Putamen (tissue), 1 donor: ENCODE measurements around the gene UCP2.
"Not testable (repeated sequence)": the region's sequence is repeated elsewhere in the genome, so short reads cannot be mapped to it uniquely, and the experiment has no call there.

Experiments used
- DNase-seq: peaks from one replicate; pipeline ENCODE4 v3.0.0-alpha.2; 2016; ENCODE audit warnings: low spot score

UCP2 gene

DNA sequence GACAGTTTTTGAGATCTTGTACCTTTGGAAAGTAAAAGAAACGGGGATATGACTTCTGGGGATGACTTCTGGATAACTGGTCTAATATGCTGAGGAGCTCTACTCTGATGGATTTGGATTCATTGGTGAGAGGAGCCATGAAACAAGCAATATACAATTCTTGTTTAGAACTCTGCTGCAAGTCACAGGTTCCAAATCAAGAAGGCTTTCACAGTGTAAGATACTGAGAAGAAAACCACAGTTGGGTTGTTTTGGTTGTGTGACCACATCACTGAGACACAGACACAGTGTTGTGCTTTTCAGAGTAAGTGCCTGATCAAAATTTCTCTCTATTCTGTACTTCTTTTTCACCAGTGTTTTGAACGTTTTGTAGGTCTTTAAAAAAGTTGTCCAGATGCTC is 13.1 kb upstream of the UCP2 start:
- DNase-seq = no peak

- no peak for DNase-seq
Measured at GRCh38 chr11:73995247-73995646, 12.6 kb upstream of the UCP2 start.

- no peak for DNase-seq
Measured at GRCh38 chr11:73991471-73992006, 8.9 kb upstream of the UCP2 start.

DNA sequence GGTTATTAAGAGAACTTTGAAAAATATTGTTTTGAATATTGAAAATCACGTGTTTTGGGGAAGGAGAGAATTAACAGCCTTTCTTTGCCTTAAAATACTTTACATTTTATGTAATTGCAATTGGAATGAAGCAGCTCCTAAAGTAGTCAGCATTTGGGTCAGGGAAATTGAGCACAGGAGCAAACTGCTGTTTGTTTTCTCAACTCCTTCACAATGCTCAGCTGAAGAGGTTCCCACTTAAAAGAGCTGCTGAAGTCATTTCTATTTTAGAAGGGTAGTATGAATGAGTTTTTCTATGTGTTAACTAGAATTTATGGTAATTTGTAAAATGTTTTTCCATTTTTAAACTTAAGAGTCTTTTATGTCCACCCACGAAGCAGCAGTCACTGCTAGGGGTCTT is 8.1 kb upstream of the UCP2 start:
- no peak for DNase-seq

DNA sequence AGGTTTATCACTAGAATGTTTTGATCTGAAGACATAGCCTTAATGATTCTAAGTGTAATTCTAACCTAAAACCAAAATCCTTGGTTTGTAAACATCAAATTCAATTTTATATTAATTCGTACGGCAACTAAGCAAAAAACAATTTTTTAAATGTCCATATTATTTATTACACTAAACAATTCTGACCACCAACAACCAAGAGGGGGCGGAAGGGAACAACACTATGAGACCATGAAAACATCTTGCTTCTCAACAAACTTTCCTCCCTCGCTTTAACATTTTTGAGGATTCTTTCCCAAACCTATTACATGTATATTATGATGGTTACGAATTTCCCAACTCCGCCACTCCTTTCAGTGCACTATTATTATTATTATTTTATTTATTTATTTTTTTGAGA is 6.5 kb upstream of the UCP2 start:
- no peak for DNase-seq

DNA sequence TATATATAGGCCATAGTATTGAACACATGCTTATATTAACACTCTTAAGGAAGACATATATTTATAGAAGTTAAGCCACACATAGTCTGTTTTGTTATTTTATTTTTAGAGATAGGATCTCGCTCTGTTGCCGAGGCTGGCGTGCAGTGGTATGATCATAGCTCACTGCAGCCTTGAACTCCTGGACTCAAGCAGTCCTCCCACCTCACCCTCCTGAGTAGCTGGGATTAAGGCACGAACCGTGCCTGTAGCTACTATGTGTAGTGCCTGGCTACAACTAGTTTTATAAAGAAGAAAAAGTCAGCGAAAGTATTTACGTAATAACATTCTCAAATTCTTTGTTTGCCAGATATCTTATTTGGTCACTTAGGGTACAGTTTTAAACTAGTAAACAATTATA is 5.6 kb upstream of the UCP2 start:
- no peak for DNase-seq

- DNase-seq = not testable (repeated sequence)
Measured at GRCh38 chr11:73985661-73986060, 3.0 kb upstream of the UCP2 start.

GRCh38 chr11:73983741-73984538 is 1.3 kb upstream of the UCP2 start:
- DNase-seq = no peak

DNA sequence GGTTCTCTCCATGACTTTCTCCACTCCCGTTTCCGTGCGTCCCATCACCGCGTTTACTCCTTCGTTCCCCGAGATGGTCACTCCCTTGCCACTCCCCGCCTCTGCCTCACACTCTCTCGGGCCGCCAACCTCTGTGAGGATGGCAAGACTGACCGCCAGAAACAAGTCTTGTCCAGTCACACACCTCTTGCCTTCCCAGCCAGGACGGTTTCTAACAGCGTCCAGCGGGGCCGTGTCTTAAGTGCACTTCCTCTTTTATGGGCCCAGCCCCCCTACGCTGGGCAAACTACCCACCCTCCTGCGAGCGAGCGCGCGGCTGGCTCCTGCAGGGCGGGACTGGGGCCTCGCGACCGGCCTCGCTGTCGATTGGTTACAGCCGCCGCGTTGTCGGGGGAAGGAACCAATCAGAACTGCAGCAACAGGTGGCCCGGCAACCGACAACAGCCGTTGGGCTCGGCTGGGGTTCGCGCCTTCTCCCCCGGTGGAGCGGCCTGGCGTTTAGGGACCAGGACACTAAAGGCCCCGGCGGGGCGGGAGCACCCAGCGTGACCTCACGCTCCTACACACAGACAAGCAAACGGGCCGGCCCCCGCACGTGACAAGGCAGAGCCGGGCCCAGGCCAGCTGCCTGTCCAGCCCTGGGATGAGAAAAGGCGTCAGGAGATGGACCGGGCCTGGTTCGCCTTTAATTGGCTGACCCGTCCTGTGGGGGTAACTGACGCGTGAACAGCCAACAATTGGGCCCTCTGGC is 522 bp upstream of the UCP2 start:
- DNase-seq = peak; percentile 94

GRCh38 chr11:73981051-73981805 is 1.4 kb downstream of the UCP2 start:
- no peak for DNase-seq

DNA sequence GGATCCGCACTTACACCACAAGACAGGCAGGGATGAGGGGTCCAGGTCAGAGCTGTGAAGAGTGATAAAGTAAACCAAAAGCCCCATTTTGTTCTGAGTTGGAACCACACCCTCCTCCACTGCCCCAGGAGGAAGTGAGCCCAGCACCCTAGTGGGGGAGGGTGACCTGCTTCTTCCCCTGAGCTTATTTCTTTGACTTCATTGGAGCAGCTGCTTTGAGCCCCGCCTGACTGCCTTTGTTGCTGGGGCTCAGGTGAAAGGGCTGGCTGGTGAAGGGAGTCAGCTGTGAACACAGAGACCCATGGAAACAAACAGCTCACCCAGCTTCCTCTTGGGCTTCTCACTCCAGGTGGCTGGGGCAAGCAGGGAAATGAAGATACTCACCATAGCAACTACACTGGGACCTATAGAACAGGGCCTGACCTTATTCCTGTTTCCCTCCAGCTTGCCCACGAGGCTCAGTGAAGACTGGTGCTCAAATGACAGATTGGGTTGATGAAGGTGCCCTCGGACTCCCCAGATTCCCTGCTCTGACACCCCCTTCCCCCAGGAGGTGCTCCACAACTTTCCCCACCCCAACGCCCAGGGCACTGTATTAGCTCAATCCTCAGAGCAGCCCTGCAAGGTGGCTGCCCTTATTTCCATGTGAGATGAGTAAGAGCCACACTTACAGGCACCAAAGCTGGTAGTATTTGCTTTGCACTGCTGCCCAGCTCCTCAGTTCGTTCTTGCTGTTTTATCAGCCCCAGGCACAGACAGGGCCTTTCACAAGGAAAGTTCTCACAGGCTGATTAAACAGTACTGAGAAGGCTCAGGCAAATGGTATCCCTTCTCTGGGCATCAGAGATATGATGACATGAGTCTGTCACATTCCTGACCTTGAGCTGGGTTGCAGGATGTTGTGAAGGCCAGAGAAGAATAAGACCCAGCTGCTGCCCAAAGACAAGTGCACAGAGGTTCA is 2.4 kb downstream of the UCP2 start:
- DNase-seq = no peak

DNA sequence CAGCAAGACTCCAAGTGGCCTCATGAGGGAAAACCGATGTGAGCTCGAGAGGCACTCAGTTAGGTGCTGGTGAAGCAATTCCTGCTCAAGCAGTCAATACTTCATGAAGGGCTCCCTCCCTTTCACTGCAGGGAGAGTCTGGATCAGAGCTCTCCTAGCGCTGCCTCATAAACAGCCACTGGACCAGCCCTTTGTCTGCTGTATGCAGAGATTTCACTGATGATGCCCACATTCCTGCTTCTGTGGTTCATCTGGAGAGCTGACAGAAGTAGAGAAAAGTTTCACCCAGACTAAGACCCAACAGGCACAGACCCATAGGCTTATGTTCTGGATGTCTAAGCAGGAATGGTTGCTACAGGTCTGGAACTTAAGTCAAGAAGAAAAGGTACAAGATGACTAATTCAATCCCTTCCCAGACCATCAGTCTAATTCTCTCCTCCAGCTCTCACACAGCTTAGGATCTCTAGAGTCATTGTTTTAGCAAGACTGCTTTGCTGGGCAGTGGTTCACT is 4.0 kb downstream of the UCP2 start:
- no peak for DNase-seq

DNA sequence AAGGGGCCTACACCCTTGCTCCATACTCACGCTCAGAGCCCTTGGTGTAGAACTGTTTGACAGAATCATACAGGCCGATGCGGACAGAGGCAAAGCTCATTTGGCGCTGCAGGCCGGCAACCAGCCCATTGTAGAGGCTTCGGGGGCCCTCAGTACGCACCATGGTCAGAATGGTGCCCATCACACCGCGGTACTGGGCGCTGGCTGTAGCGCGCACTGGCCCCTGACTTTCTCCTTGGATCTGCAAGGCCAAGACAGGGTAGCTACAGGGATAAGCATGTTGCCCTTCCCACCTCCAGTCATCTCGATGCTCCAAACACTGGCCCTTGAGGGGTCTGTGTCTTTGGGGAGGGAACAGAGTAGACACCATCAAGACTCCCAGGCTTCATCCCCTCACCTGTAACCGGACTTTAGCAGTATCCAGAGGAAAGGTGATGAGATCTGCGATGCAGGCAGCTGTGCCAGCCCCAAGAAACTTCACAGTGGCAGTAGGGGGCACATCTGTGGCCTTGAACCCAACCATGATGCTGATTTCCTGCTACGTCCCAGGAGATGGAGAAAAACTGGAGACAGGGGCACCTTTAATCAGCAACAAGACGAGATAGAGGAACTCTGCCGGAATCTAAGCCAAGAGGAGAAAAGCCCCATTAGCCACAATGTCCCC is 4.7 kb downstream of the UCP2 start:
- no peak for DNase-seq

GRCh38 chr11:73976451-73977151 is 6.0 kb downstream of the UCP2 start:
- no peak for DNase-seq

DNA sequence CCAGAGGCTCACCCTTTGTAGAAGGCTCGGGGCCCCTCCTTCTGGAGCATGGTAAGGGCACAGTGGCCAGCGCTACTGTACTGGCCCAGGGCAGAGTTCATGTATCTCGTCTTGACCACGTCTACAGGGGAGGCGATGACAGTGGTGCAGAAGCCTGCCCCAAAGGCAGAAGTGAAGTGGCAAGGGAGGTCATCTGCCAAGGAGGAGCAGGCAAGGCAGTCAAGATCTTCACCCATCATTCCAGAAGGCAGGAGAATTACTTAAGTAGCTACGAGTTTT is 7.2 kb downstream of the UCP2 start:
- DNase-seq = no peak

GRCh38 chr11:73974604-73975478 is 7.8 kb downstream of the UCP2 start:
- DNase-seq = no peak

- no peak for DNase-seq
Measured at GRCh38 chr11:73972620-73973449, 9.8 kb downstream of the UCP2 start.

- DNase-seq = no peak
Measured at GRCh38 chr11:73972187-73972586, 10.5 kb downstream of the UCP2 start.
